ENCODE results near the gene OS9. TPM values are rescaled to one million over a fixed set of nuclear protein-coding genes. Genes with fewer than 3 reads are reported as not detected.

OS9 gene, protein sequence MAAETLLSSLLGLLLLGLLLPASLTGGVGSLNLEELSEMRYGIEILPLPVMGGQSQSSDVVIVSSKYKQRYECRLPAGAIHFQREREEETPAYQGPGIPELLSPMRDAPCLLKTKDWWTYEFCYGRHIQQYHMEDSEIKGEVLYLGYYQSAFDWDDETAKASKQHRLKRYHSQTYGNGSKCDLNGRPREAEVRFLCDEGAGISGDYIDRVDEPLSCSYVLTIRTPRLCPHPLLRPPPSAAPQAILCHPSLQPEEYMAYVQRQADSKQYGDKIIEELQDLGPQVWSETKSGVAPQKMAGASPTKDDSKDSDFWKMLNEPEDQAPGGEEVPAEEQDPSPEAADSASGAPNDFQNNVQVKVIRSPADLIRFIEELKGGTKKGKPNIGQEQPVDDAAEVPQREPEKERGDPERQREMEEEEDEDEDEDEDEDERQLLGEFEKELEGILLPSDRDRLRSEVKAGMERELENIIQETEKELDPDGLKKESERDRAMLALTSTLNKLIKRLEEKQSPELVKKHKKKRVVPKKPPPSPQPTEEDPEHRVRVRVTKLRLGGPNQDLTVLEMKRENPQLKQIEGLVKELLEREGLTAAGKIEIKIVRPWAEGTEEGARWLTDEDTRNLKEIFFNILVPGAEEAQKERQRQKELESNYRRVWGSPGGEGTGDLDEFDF
- 222 and 327 TPM in 2 replicates for total RNA-seq

DNA sequence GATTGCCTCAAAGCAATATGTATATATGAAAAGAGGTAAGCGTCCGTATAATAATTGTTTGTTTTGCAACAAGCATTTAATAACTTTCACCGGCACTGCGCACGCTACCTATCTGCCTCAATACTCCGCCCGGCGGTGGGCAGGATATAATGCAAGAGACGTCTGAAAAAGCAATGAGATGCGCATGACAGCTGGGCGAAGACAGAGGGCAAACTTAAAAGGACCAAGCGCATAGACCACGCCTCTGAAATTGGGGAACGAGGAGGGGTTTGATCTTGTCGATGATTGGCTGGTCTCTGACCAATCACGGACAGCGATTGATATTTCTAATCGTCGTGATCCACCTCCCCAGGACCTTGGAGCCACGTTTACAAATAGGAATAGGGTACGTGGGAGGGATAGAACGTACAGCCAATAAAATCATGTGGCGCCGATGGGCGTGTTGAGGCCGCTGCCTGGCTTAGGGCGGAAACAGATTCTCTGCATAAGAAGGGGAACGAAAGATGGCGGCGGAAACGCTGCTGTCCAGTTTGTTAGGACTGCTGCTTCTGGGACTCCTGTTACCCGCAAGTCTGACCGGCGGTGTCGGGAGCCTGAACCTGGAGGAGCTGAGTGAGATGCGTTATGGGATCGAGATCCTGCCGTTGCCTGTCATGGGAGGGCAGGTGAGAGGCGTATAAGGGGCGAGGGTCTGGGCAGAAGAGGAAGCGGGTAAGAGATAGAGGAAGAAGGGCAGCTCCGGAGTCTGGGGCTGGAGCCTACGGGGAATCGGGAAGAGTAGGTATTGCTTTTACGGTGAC, at the start of gene OS9:
Gene OS9 (plus strand): TSS at position 474 of the 800 bp plus-strand sequence. CDS start 30 bp downstream, at position 504.

DNA sequence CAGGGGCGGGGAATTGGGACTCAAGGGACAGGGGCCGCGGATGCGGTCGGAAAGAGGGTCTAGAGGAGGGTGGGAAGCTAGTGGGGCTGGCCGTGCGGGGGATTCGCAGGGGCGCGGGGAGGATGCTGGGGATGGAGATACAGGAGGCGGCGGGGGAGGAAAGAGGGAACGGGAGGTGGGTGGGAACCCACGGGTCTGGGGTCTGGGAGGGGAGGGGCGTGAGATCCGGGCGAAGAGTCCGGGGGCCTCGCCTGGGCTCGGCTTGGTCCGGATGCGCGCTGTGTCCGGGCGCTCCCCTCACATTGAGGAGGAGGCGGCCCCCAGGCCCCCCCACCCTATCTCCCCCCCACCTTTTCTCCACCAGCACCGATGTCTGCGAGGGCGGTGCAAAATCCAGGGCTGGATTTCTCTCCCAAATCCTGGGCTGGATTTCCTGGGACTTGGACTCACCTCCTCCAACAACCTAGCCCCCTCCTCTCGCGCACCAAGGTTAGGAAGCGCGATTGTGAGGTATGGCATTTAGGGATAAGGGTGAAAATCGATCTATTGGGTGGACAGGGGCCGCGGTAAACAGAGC, 44.8 kb downstream of the OS9 start, which contains the start of gene AGAP2:
Gene AGAP2 (minus strand): TSS at position 82 of the 577 bp plus-strand sequence. CDS start 496 bp downstream, outside the sequence.

DNA sequence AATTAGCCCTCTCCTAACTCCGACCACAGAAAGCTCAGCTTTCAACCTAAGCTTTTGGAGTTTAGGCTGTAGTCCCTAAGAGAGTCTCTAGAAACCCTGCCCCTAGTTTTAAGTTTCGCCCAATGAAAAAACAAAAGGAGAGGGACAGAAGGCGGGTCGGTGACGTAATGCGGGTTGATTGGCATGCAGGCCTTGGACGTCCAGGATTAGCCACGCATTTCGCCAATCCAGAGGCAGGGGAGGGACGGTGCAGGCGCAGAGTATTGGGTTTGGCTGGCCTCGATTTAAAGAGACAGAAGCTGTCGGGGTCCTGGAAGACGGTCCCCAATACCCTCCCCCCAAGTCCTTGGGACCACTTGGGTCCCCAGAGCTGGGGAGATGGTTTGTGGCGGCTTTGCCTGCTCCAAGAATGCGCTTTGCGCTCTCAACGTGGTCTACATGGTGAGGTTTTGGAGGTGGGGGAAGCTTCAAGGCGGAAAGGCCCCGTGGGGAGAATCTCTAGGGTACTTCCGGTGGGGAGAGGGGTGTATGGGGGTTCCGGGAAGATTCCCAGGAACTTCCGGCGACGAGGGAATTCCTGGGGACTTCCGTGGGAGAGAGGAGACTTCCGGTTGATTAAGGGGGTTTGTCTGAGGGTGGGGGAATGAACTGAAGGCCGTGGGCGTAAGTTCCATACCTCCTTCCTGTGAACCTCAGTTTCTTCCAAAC, 51.0 kb downstream of the OS9 start, which contains the start of gene TSPAN31:
Gene TSPAN31 (plus strand): TSS at position 263 of the 708 bp plus-strand sequence. CDS start 116 bp downstream, at position 379.

DNA sequence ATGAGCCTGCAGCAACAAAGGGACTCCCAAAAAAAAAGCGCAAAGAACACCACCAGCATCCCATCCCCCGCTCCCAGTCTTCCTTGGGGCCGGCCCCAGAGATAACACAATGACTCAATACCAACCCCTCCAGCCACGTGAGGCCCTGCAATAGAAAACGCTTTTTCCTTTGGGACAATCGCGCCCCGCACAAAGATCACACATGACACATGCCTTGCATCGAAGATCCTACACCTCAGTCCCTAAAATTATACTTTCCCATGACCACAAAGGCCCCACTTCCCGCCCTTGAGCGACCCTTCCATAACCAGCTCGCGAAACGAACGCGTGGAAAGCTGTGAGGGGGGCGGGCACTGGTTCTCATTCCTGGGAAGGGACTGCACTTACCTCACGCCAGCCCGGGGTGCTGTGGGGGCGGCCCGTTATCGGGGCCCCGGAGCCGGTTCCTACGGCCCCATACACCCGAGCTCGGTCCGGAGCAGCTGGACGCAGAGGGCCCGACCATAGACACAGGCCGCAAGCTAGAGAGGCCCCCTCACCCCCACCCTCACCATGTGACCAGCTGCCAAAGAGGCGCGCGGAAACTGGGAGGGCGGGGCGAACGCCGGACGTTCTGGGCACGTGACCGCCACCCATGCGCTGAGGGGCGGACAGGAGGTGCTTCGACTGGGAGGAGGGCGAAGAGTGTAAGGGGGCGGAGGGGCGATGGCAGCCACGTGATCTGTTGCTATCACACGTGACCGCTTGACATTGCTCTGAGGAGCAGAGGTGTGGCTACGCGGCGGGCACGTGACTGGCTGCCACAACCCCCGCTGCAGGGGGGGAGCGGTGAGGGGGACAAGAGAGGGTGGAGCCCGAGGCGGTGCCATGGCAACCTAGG, 58.1 kb downstream of the OS9 start, which contains the start of gene CDK4:
Gene CDK4 (minus strand): TSS at position 523 of the 880 bp plus-strand sequence. CDS start 593 bp downstream, outside the sequence.

DNA sequence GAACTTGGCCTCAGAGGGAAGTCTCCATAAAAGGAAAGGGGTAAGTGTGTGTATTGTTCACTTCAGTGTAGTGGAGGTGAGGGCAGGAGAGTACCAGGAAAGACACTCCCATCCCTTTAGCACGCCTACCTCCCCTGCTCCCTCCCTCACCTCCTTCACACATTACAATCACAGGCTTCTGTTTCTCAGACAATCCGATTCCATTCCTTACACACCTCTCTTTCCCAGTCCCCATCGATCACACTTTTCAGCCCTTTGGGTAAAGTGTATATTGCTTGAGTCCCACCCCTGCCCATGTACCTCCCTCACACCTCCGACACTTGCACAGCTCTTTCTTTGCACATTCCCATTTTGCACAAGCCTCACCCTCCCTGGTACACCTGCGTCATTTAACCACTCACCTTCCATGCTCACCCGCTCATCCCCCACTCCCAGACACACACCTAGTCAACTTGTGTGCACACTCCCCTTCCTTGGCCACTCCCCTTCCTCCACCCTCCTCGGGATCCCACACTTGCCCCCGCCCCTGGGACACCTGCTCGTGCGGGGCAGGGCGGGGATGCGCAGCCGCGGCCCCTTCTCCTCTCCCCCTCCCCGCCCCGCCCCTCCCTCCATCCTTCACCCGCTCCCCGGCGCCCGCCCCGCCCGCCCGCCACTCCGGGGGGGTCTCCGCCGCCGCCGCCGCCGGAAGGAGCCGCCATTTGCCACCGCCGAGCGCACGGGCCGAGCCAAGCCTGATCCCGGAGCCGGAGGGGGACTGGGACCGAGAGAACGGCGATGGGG, 60.7 kb downstream of the OS9 start, which contains the start of gene MARCHF9:
Gene MARCHF9 (plus strand): TSS at position 693 of the 783 bp plus-strand sequence. CDS start 426 bp downstream, outside the sequence.

DNA sequence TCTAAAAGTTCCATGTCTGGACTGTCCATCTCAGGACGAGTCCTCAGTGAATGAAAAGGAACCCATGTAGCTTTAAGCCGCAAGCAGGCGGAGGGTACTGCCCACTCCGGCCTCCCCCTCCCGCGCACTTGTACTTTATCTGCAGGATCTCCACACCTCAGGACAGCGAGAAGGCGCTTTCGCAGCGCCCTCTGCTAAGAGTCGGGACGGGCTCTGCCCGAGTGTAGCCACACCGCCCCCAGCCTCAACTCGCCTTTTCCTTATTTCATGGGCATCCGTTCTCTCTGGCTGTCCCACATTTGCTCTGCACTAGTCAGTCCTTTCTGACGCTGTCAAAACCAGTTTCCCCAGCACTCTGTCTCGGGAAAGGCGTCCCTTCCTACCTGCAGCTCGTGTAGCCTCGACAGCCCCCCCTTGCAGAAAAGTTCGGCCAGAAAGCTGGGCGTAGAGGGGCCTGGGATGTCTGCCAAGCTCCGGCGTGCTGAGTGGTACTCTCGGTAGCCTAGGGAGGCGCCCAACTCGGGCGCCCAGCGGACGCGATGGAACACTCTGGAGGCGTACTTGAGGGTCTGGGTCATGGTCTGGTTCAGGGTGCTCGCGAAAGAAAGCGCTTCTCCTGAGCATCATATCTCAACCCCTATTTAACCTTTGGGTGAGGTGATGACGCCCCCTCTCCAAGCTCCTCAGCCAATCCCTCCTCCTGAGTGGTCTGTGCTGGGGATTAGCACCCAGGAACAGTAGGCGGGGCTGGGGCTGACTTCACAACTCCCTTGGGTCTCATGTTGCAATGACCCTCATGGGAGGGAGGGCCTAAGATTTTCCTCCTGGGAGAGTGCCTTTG, 72.8 kb downstream of the OS9 start, which contains the start of gene CYP27B1:
Gene CYP27B1 (minus strand): TSS at position 615 of the 841 bp plus-strand sequence. CDS start 37 bp downstream, at position 578.

Other genes starting within 250 kb of the OS9 start
- 0.15 TPM in 1 of 2 replicates, not detected in the other for gene INHBE, start 238.8 kb upstream of the OS9 start, total RNA-seq
- not detected in 2 replicates for gene GLI1, start 234.3 kb upstream of the OS9 start, total RNA-seq
- not detected in 2 replicates for gene ARHGAP9, start 214.3 kb upstream of the OS9 start, total RNA-seq
- 126 and 161 TPM in 2 replicates for gene MARS1, start 206.1 kb upstream of the OS9 start, total RNA-seq
- gene DDIT3, start 173.6 kb upstream of the OS9 start, total RNA-seq: 7.5 and 11.2 TPM in 2 replicates
- 2.3 and 3.6 TPM in 2 replicates for gene MBD6, start 171.3 kb upstream of the OS9 start, total RNA-seq
- 79.2 and 91.9 TPM in 2 replicates for gene DCTN2, start 146.9 kb upstream of the OS9 start, total RNA-seq
- under 0.01 TPM in 1 of 2 replicates, not detected in the other for gene KIF5A, start 144.1 kb upstream of the OS9 start, total RNA-seq
- gene PIP4K2C, start 102.9 kb upstream of the OS9 start, total RNA-seq: 5.5 and 17.3 TPM in 2 replicates
- gene DTX3, start 89.3 kb upstream of the OS9 start, total RNA-seq: 8.1 and 9.3 TPM in 2 replicates
- gene ARHGEF25, start 82.7 kb upstream of the OS9 start, total RNA-seq: 3.8 and 8.1 TPM in 2 replicates
- 0.65 TPM in 1 of 2 replicates, not detected in the other for gene B4GALNT1, start 60.9 kb upstream of the OS9 start, total RNA-seq
- under 0.01 and 0.15 TPM in 2 replicates for gene AGAP2, start 44.6 kb downstream of the OS9 start, total RNA-seq
- gene TSPAN31, start 50.9 kb downstream of the OS9 start, total RNA-seq: 56.2 and 118 TPM in 2 replicates
- gene CDK4, start 58.2 kb downstream of the OS9 start, total RNA-seq: 166 and 201 TPM in 2 replicates
- 1.4 and 2.6 TPM in 2 replicates for gene MARCHF9, start 61.0 kb downstream of the OS9 start, total RNA-seq
- 0.15 and 0.65 TPM in 2 replicates for gene CYP27B1, start 72.9 kb downstream of the OS9 start, total RNA-seq
- 4.5 and 5.0 TPM in 2 replicates for gene METTL1, start 78.0 kb downstream of the OS9 start, total RNA-seq
- 2.3 and 3.9 TPM in 2 replicates for gene EEF1AKMT3, start 78.5 kb downstream of the OS9 start, total RNA-seq
- 20.8 and 30.7 TPM in 2 replicates for gene TSFM, start 88.7 kb downstream of the OS9 start, total RNA-seq
- 0.65 and 2.3 TPM in 2 replicates for gene AVIL, start 124.6 kb downstream of the OS9 start, total RNA-seq
- gene CTDSP2, start 152.6 kb downstream of the OS9 start, total RNA-seq: 40.3 and 54.1 TPM in 2 replicates
- gene ATP23, start 247.4 kb downstream of the OS9 start, total RNA-seq: 8.1 and 13.0 TPM in 2 replicates